IMR-90 (cell line): ENCODE measurements around the gene LTO1. TPM values are rescaled to one million over a fixed set of nuclear protein-coding genes. Genes with fewer than 3 reads are reported as not detected.
A peak's percentile ranks its signal among the peaks of the same experiment; 100 is the strongest.
"Not testable (repeated sequence)": the region's sequence is repeated elsewhere in the genome, so short reads cannot be mapped to it uniquely, and the experiment has no call there.

Experiments used
- ATAC-seq: fragments of 200-7000 bp; cut with Tn5 transposase; 2 replicates; pipeline ENCODE4 v1.9.1; 2020; ENCODE audit warnings: low read depth, mild to moderate bottlenecking, moderate library complexity
- BruUV-seq: library from RNA; stranded (reverse); fragments of 400-500 nt; replicated peaks from 2 replicates; lab custom pipeline; 2021; lab: Mats Ljungman, UMichigan
- CTCF ChIA-PET: fragments of 300-600 bp; formaldehyde crosslinking; extraction: SDS; loops from one replicate; lab custom pipeline; 2021; ENCODE audit warnings: antibody characterized with exemption; lab: Yijun Ruan, JAX
- POLR2A ChIA-PET: fragments of 300-600 bp; sonication (Branson Sonifier 250); formaldehyde crosslinking; loops from one replicate; lab custom pipeline; 2022; ENCODE audit warnings: antibody characterized with exemption; ENCODE audit not compliant: unreplicated experiment; lab: Charles Lee
- DNase-seq: peaks from one replicate; pipeline ENCODE4 v3.0.0; 2013
- H2AFZ ChIP-seq: replicated peaks from 2 replicates; pipeline ENCODE3; 2013; ENCODE audit warnings: low read length, mild to moderate bottlenecking; ENCODE audit not compliant: poor library complexity
- H2AK5ac ChIP-seq: 2 replicates; pipeline ENCODE4 v1.6.1; 2013; ENCODE audit warnings: low read depth, low read length, inconsistent platforms
- H2AK9ac ChIP-seq: replicated peaks from 2 replicates; pipeline ENCODE3; 2013; ENCODE audit warnings: mild to moderate bottlenecking, low read depth, low read length, moderate library complexity; ENCODE audit not compliant: poor library complexity
- H2BK120ac ChIP-seq: 2 replicates; pipeline ENCODE4 v1.6.1; 2013; ENCODE audit warnings: low read depth, low read length, inconsistent platforms
- H2BK15ac ChIP-seq: 3 replicates; pipeline ENCODE4 v1.6.1; 2013; ENCODE audit warnings: low read depth, low read length, inconsistent platforms
- H2BK20ac ChIP-seq: 2 replicates; pipeline ENCODE4 v1.6.1; 2013; ENCODE audit warnings: low read depth, mild to moderate bottlenecking, inconsistent platforms, low read length, moderate library complexity
- H2BK5ac ChIP-seq: 2 replicates; pipeline ENCODE4 v1.6.1; 2013; ENCODE audit warnings: mild to moderate bottlenecking, low read depth, low read length, inconsistent platforms; ENCODE audit not compliant: poor library complexity, severe bottlenecking
- H3K14ac ChIP-seq: replicated peaks from 2 replicates; pipeline ENCODE4 v1.6.1; 2013; ENCODE audit warnings: low read depth, low read length, inconsistent platforms
- H3K18ac ChIP-seq: 2 replicates; pipeline ENCODE4 v1.6.1; 2013; ENCODE audit warnings: low read depth, low read length, control low read depth
- H3K23ac ChIP-seq: 2 replicates; pipeline ENCODE4 v1.6.1; 2013; ENCODE audit warnings: low read depth, low read length, inconsistent platforms
- H3K27ac ChIP-seq: 2 replicates; pipeline ENCODE4 v1.5.1; 2013; ENCODE audit warnings: mild to moderate bottlenecking, control low read depth, low read length; ENCODE audit not compliant: insufficient read depth
- H3K27me3 ChIP-seq: 2 replicates; pipeline ENCODE4 v1.6.1; 2013; ENCODE audit warnings: low read length; ENCODE audit not compliant: control insufficient read depth, insufficient read depth
- H3K36me3 ChIP-seq: 2 replicates; pipeline ENCODE4 v1.6.1; 2013; ENCODE audit warnings: low read length, mixed read lengths; ENCODE audit not compliant: control insufficient read depth, insufficient read depth
- H3K4ac ChIP-seq: 2 replicates; pipeline ENCODE4 v1.6.1; 2013; ENCODE audit warnings: low read depth, low read length, inconsistent platforms
- H3K4me1 ChIP-seq: 2 replicates; pipeline ENCODE4 v1.6.1; 2013; ENCODE audit warnings: low read length, mixed read lengths; ENCODE audit not compliant: control insufficient read depth, insufficient read depth
- H3K4me2 ChIP-seq: 2 replicates; pipeline ENCODE4 v1.6.1; 2013; ENCODE audit warnings: low read depth, mild to moderate bottlenecking, control low read depth, low read length, moderate library complexity
- H3K4me3 ChIP-seq: 2 replicates; pipeline ENCODE4 v1.5.1; 2013; ENCODE audit warnings: low read depth, mild to moderate bottlenecking, control low read depth, low read length, moderate library complexity; ENCODE audit not compliant: insufficient read depth
- H3K56ac ChIP-seq: 2 replicates; pipeline ENCODE4 v1.6.1; 2013; ENCODE audit warnings: low read length, inconsistent platforms; ENCODE audit not compliant: insufficient read depth; ENCODE audit errors: extremely low read depth
- H3K79me1 ChIP-seq, 2 experiments: 2 replicates each; pipeline ENCODE4 v1.6.1; 2013; ENCODE audit warnings: low read length in 2 of 2, inconsistent platforms in 1 of 2, low read depth in 1 of 2
- H3K9ac ChIP-seq: 2 replicates; pipeline ENCODE4 v1.6.1; 2013; ENCODE audit warnings: low read depth, low read length, control low read depth
- H3K9me1 ChIP-seq: 2 replicates; pipeline ENCODE4 v1.6.1; 2013; ENCODE audit warnings: low read length, inconsistent platforms; ENCODE audit not compliant: insufficient read depth
- H3K9me3 ChIP-seq: 2 replicates; pipeline ENCODE4 v1.6.1; 2013; ENCODE audit warnings: low read length; ENCODE audit not compliant: control insufficient read depth, insufficient read depth
- H4K20me1 ChIP-seq: 2 replicates; pipeline ENCODE4 v1.6.1; 2013; ENCODE audit warnings: low read length, inconsistent platforms; ENCODE audit not compliant: insufficient read depth
- H4K5ac ChIP-seq: 2 replicates; pipeline ENCODE4 v1.6.1; 2013; ENCODE audit warnings: mild to moderate bottlenecking, low read depth, low read length, control low read depth
- H4K8ac ChIP-seq, 2 experiments: 2 replicates each; pipeline ENCODE4 v1.6.1; 2013; ENCODE audit warnings: low read depth in 2 of 2, low read length in 2 of 2, control low read depth in 1 of 2, inconsistent platforms in 1 of 2
- H4K91ac ChIP-seq: 2 replicates; pipeline ENCODE4 v1.6.1; 2013; ENCODE audit warnings: low read depth, low read length, inconsistent platforms; ENCODE audit not compliant: insufficient read depth
- CHD1 ChIP-seq: IDR thresholded peaks from 2 replicates; pipeline ENCODE4 v1.6.1; 2012; ENCODE audit warnings: low read depth, low read length, improper control_type of control experiment
- MXI1 ChIP-seq: IDR thresholded peaks from 2 replicates; pipeline ENCODE4 v1.6.1; 2012; ENCODE audit warnings: low read depth, mild to moderate bottlenecking, low read length, moderate library complexity, borderline replicate concordance
- WGBS, 2 experiments: methylation state at CpG; one replicate each; pipeline versions ENCODE4 v1.1.5 to v1.1.7; 2013; ENCODE audit warnings: missing lambda C conversion rate in 2 of 2; ENCODE audit not compliant: insufficient read length in 1 of 2; ENCODE audit errors: extremely low coverage in 2 of 2; 5-methylcytosine and 5-hydroxymethylcytosine counted together
- dilution Hi-C: fragments of 300-500 bp; cut with HindIII; formaldehyde crosslinking; loops from one replicate; pipeline ENCODE4 v1.14.3; 2018; ENCODE audit warnings: low sequenced_read_pairs; ENCODE audit not compliant: unreplicated experiment
- in situ Hi-C: fragments of 300-500 bp; cut with MboI; formaldehyde crosslinking; loops from 3 replicates; pipeline ENCODE4 v1.14.3; 2019; ENCODE audit warnings: low sequenced_read_pairs, inconsistent platforms, mixed read lengths
- intact Hi-C: fragments of 100-400 bp; cut with micrococcal nuclease; formaldehyde crosslinking; loops from 2 replicates; pipeline ENCODE4 v1.10.0; 2022
- polyA plus RNA-seq, 3 experiments: library from polyadenylated mRNA; depleted of rRNA; stranded (reverse); fragments of >200 nt; gene quantifications; 2 replicates each; pipeline ENCODE4 v1.2.3, GENCODE V29; 2012; ENCODE audit warnings: low replicate concordance in 1 of 3
- total RNA-seq: library from RNA; depleted of rRNA; stranded (reverse); fragments of >200 nt; gene quantifications from 2 replicates; pipeline ENCODE4 v1.2.3, GENCODE V29; 2012
- TF ChIP-seq, protein P1 (sequence below): conservative IDR thresholded peaks from 2 replicates; pipeline ENCODE4 v1.5.1; 2012; ENCODE audit warnings: mild to moderate bottlenecking, low read depth, low read length, improper control_type of control experiment

The LTO1 gene
- total and polyA plus RNA-seq, 2 of the 4 experiments (the other 2 are of a cell fraction): 8.2 to 23.5 TPM

GRCh38 chr11:69696749-69697468, 21.8 kb upstream of the LTO1 start:
- Histone ChIP-seq H4K8ac (no peak overlapping the region), H3K14ac (no peak overlapping the region), H3K18ac (no peak overlapping the region), H3K9me3 (peaks cover 5% of the 10 kb centered on the region), H3K27me3 (peaks cover 37% of the 10 kb centered on the region), H2AFZ (no peak overlapping the region), H3K4ac (no peak overlapping the region), H3K56ac (no peak overlapping the region), H3K9ac (no peak overlapping the region), H2AK5ac (no peak overlapping the region), H2BK15ac (no peak overlapping the region), H3K36me3 (no peaks in the 10 kb centered on the region), H4K5ac (no peak overlapping the region), H3K4me1 (peaks cover 2% of the 10 kb centered on the region), H3K23ac (0 out of 2 replicates have a peak overlapping the region, but pooled peaks have one; percentile 38), H3K4me2 (no peak overlapping the region), H2BK120ac (no peak overlapping the region), H3K9me1 (no peaks in the 10 kb centered on the region), H2BK20ac (no peak overlapping the region), H2BK5ac (no peak overlapping the region), H3K27ac (no peak overlapping the region), H2AK9ac (no peak overlapping the region), H4K20me1 (no peaks in the 10 kb centered on the region), H3K4me3 (no peak overlapping the region), H3K79me1 (no peaks in the 10 kb centered on the region), H4K91ac (no peak overlapping the region)
- dilution Hi-C loops (no loop called here), intact Hi-C loops (no loop called here), in situ Hi-C loops (no loop called here)
- DNase-seq (no peak), ATAC-seq (no peak)
- ChIA-PET POLR2A (interaction anchor here (0.6 kb wide), 2 partner anchors 428 to 580 kb away, joined by 4 read pairs; no protein-coding TSS in a partner anchor), CTCF (no interaction called here)
- no TSS peak for BruUV-seq
- WGBS, 2 experiments: no CpG with 5 or more reads among the region's 15 CpGs
- no peak for TF ChIP-seq MXI1
- TF ChIP-seq, protein P1, sequence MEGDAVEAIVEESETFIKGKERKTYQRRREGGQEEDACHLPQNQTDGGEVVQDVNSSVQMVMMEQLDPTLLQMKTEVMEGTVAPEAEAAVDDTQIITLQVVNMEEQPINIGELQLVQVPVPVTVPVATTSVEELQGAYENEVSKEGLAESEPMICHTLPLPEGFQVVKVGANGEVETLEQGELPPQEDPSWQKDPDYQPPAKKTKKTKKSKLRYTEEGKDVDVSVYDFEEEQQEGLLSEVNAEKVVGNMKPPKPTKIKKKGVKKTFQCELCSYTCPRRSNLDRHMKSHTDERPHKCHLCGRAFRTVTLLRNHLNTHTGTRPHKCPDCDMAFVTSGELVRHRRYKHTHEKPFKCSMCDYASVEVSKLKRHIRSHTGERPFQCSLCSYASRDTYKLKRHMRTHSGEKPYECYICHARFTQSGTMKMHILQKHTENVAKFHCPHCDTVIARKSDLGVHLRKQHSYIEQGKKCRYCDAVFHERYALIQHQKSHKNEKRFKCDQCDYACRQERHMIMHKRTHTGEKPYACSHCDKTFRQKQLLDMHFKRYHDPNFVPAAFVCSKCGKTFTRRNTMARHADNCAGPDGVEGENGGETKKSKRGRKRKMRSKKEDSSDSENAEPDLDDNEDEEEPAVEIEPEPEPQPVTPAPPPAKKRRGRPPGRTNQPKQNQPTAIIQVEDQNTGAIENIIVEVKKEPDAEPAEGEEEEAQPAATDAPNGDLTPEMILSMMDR: no peak
- TF ChIP-seq CHD1: no peak

DNA sequence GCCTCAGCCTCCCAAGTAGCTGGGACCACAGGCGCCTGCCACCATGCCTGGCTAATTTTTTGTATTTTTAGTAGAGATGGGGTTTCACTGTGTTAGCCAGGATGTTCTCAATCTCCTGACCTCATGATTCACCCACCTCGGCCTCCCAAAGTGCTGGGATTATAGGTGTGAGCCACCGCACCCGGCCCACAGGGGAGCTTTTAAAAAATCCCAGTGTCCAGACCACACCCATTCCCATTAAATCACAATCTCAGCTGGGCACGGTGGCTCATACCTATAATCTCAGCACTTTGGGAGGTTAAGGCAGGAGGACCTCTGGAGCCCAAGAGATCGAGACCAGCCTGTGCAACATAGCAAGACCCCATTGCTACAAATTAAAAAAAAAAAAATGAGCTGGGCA, 20.8 kb upstream of the LTO1 start:
- H3K79me1 ChIP-seq, H3K4me3 ChIP-seq, H3K4me1 ChIP-seq, H4K8ac ChIP-seq, H3K56ac ChIP-seq, H4K5ac ChIP-seq, H2AK5ac ChIP-seq, H3K9me3 ChIP-seq, in situ Hi-C loops, H4K91ac ChIP-seq, dilution Hi-C loops, H2BK20ac ChIP-seq, H2BK15ac ChIP-seq, H3K14ac ChIP-seq, H3K18ac ChIP-seq, H4K20me1 ChIP-seq, CTCF ChIA-PET, DNase-seq, H3K27ac ChIP-seq, H3K36me3 ChIP-seq, H3K23ac ChIP-seq, POLR2A ChIA-PET, H3K9ac ChIP-seq, H2BK5ac ChIP-seq, BruUV-seq, H3K4me2 ChIP-seq, H2AK9ac ChIP-seq, ATAC-seq, H3K9me1 ChIP-seq, H2BK120ac ChIP-seq, H2AFZ ChIP-seq, H3K4ac ChIP-seq, intact Hi-C loops: not testable (repeated sequence)
- no CpG with 5 or more reads among the region's 6 CpGs for WGBS, 2 experiments
- H3K27me3 ChIP-seq: peaks cover 32% of the 10 kb centered on the region
